ENCODE results near the gene VSX1. TPM values are rescaled to one million over a fixed set of nuclear protein-coding genes. Genes with fewer than 3 reads are reported as not detected.

VSX1 gene
- total and polyA plus RNA-seq, 8 donors, result 0.05 TPM; not detected in 7

- Histone ChIP-seq H3K27me3 (peaks cover 0 to 24% (median 0%) of the 10 kb centered on the region in 3 donors), H3K9me3 (no peaks in the 10 kb centered on the region), H3K27ac (no peak overlapping the region), H3K4me1 (no peaks in the 10 kb centered on the region), H3K4me3 (no peak overlapping the region), H3K36me3 (no peaks in the 10 kb centered on the region)
- intact Hi-C loops (cut with DNase I; ENCODE audit: low total_unique reads), result no loop called here
- 91 to 100% (median 96%) methylated on average over 3 of the region's 3 CpGs for WGBS, 5 donors
- no peak for TF ChIP-seq POLR2AphosphoS5 (IDR thresholded peaks at IDR 0.05)
- no peak for TF ChIP-seq POLR2A (IDR thresholded peaks at IDR 0.05)
- no peak for TF ChIP-seq CTCF (IDR thresholded peaks at IDR 0.05)
- TF ChIP-seq EP300 (IDR thresholded peaks at IDR 0.05), result no peak
- DNase-seq, result no peak
Observed at GRCh38 chr20:25103526-25103925, 21.6 kb upstream of the VSX1 start.

GRCh38 chr20:25100914-25101313 lies 19.0 kb upstream of the VSX1 start:
- Histone ChIP-seq H3K36me3 (no peaks in the 10 kb centered on the region), H3K27ac (no peak overlapping the region), H3K9me3 (no peaks in the 10 kb centered on the region), H3K27me3 (peaks cover 0 to 24% (median 0%) of the 10 kb centered on the region in 3 donors), H3K4me1 (no peaks in the 10 kb centered on the region), H3K4me3 (no peak overlapping the region)
- intact Hi-C loops (cut with DNase I; ENCODE audit: low total_unique reads), result no loop called here
- TF ChIP-seq CTCF (IDR thresholded peaks at IDR 0.05), result no peak
- no peak for TF ChIP-seq EP300 (IDR thresholded peaks at IDR 0.05)
- TF ChIP-seq POLR2AphosphoS5 (IDR thresholded peaks at IDR 0.05), result no peak
- no peak for TF ChIP-seq POLR2A (IDR thresholded peaks at IDR 0.05)
- DNase-seq, result no peak
- WGBS, 5 donors, result 66 to 73% (median 69%) methylated on average over 3 of the region's 3 CpGs

- intact Hi-C loops (cut with DNase I; ENCODE audit: low total_unique reads), result no loop called here
Observed at GRCh38 chr20:25099601-25100140, 17.7 kb upstream of the VSX1 start.

GRCh38 chr20:25097498-25097897 lies 15.6 kb upstream of the VSX1 start:
- no peak for DNase-seq
- intact Hi-C loops (cut with DNase I; ENCODE audit: low total_unique reads), result no loop called here
- TF ChIP-seq POLR2A (IDR thresholded peaks at IDR 0.05) (no peak), POLR2AphosphoS5 (IDR thresholded peaks at IDR 0.05) (no peak), EP300 (IDR thresholded peaks at IDR 0.05) (no peak), CTCF (IDR thresholded peaks at IDR 0.05) (no peak)
- no peaks in the 10 kb centered on the region for H3K36me3 ChIP-seq
- no peak overlapping the region for H3K27ac ChIP-seq
- WGBS, 5 donors, result 6 to 20% (median 11%) methylated on average over 2 of the region's 2 CpGs
- H3K27me3 ChIP-seq, result no peaks in the 10 kb centered on the region
- no peak overlapping the region for H3K4me3 ChIP-seq
- no peaks in the 10 kb centered on the region for H3K9me3 ChIP-seq
- H3K4me1 ChIP-seq, result no peaks in the 10 kb centered on the region

More at GRCh38 chr20:25099601-25100140, 17.7 kb upstream of the VSX1 start:
- no peak overlapping the region for H3K27ac ChIP-seq
- no peaks in the 10 kb centered on the region for H3K4me1 ChIP-seq
- DNase-seq, result no peak
- H3K4me3 ChIP-seq, result no peak overlapping the region
- TF ChIP-seq CTCF (IDR thresholded peaks at IDR 0.05) (no peak), EP300 (IDR thresholded peaks at IDR 0.05) (no peak), POLR2A (IDR thresholded peaks at IDR 0.05) (no peak), POLR2AphosphoS5 (IDR thresholded peaks at IDR 0.05) (no peak)
- peaks cover 0 to 16% (median 0%) of the 10 kb centered on the region in 3 donors for H3K27me3 ChIP-seq
- 69 to 76% (median 71%) methylated on average over 4 of the region's 4 CpGs for WGBS, 5 donors
- H3K36me3 ChIP-seq, result no peaks in the 10 kb centered on the region
- no peaks in the 10 kb centered on the region for H3K9me3 ChIP-seq

Data from stomach (tissue), 9 donors.